Testis (tissue), 3 donors: Measurements from ENCODE around the gene HRK. TPM values are rescaled to one million over a fixed set of nuclear protein-coding genes. Genes with fewer than 3 reads are reported as not detected.

Experiments used
- DNase-seq: peaks from one replicate; pipeline ENCODE4 v3.0.0-alpha.2; 2019
- H3K27ac ChIP-seq, 2 donors: fragments of 200-600 bp; sonication (generic); one replicate each; pipeline ENCODE4 v1.5.1; 2019
- H3K27me3 ChIP-seq: fragments of 200-600 bp; sonication (generic); one replicate; pipeline ENCODE4 v1.5.1; 2019
- H3K36me3 ChIP-seq: fragments of 200-600 bp; sonication (generic); one replicate; pipeline ENCODE4 v1.5.1; 2017; ENCODE audit warnings: low read depth; ENCODE audit errors: missing control alignments
- H3K4me1 ChIP-seq: fragments of 200-600 bp; sonication (generic); one replicate; pipeline ENCODE4 v1.5.1; 2019
- H3K4me3 ChIP-seq, 2 donors: fragments of 200-600 bp; sonication (generic); one replicate each; pipeline ENCODE4 v1.5.1; 2017 to 2019
- H3K9me3 ChIP-seq: fragments of 200-600 bp; sonication (generic); one replicate; pipeline ENCODE4 v1.5.1; 2017
- POLR2A ChIP-seq: fragments of 450-650 bp; IDR thresholded peaks from one replicate; pipeline ENCODE4 v1.6.1; 2017; ENCODE audit warnings: antibody characterized with exemption, mild to moderate bottlenecking, moderate library complexity
- WGBS, 2 donors: methylation state at CpG; one replicate each; pipeline ENCODE4 v1.1.5; 2018; 5-methylcytosine and 5-hydroxymethylcytosine counted together
- intact Hi-C: fragments of 100-400 bp; cut with DNase I; formaldehyde crosslinking; loops from one replicate; pipeline ENCODE4 v1.15.1; 2023; ENCODE audit warnings: low total_unique reads
- polyA plus RNA-seq: library from polyadenylated mRNA; stranded (reverse); fragments of 350-450 nt; fragmentation: Illumina TruSeq; extraction: RNeasy Lipid Tissue Mini Kit (QIAGEN cat#74804); gene quantifications from one replicate; pipeline ENCODE4 v1.2.3, GENCODE V29; 2014; ENCODE audit warnings: low read depth, low replicate concordance; ENCODE audit not compliant: insufficient read depth
- total RNA-seq, 2 donors: library from RNA; depleted of rRNA; stranded (reverse); fragments of >200 nt; gene quantifications; one replicate each; pipeline ENCODE4 v1.2.3, GENCODE V29; 2016
- TF ChIP-seq, protein P1 (sequence below), 3 experiments: fragments of 450-650 bp in 2 of 3; fragments of 200-600 bp in 1 of 3; sonication (generic) in 1 of 3; IDR thresholded peaks; one replicate each; pipeline ENCODE4 v1.5.1; 2016 to 2019; ENCODE audit warnings: antibody characterized with exemption in 3 of 3, mild to moderate bottlenecking in 2 of 3, moderate library complexity in 1 of 3

The HRK gene
- total and polyA plus RNA-seq, 3 donors from 2014 or later, result 0.57 to 2.5 (median 1.4) TPM

DNA sequence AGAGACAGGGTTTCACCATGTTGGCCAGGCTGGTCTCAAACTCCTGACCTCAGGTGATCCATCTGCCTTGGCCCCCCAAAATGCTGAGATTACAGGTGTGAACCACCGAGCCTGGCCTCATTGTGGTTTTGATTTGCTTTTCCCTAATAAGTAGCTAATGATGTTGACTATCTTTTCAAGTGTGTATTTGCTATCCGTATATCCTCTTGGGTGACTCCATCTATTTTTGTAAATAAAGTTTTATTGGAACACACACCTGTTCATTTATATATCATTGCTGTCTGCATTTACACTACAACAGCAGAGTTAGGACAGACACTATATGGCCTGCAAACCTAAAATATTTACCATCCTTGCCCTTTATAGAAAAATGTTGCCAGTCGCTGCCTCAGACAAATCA lies 13.7 kb upstream of the HRK start:
- TF ChIP-seq POLR2A, result no peak
- TF ChIP-seq, protein P1, sequence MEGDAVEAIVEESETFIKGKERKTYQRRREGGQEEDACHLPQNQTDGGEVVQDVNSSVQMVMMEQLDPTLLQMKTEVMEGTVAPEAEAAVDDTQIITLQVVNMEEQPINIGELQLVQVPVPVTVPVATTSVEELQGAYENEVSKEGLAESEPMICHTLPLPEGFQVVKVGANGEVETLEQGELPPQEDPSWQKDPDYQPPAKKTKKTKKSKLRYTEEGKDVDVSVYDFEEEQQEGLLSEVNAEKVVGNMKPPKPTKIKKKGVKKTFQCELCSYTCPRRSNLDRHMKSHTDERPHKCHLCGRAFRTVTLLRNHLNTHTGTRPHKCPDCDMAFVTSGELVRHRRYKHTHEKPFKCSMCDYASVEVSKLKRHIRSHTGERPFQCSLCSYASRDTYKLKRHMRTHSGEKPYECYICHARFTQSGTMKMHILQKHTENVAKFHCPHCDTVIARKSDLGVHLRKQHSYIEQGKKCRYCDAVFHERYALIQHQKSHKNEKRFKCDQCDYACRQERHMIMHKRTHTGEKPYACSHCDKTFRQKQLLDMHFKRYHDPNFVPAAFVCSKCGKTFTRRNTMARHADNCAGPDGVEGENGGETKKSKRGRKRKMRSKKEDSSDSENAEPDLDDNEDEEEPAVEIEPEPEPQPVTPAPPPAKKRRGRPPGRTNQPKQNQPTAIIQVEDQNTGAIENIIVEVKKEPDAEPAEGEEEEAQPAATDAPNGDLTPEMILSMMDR (IDR thresholded peaks at IDR 0.05), result no peak
- intact Hi-C loops, result no loop called here
- H3K4me3 ChIP-seq, result no peak overlapping the region
- DNase-seq, result no peak
- H3K27me3 ChIP-seq, result no peaks in the 10 kb centered on the region
- no peaks in the 10 kb centered on the region for H3K9me3 ChIP-seq
- no peaks in the 10 kb centered on the region for H3K4me1 ChIP-seq
- 92 to 94% methylated on average over 3 of the region's 3 CpGs for WGBS, 2 donors
- no peaks in the 10 kb centered on the region for H3K36me3 ChIP-seq
- no peak overlapping the region for H3K27ac ChIP-seq

GRCh38 chr12:116892349-116893140 lies 11.3 kb upstream of the HRK start:
- H3K27ac ChIP-seq, result no peak overlapping the region
- TF ChIP-seq, protein P1 (IDR thresholded peaks at IDR 0.05), result no peak
- TF ChIP-seq POLR2A, result no peak
- no peak for DNase-seq
- no peaks in the 10 kb centered on the region for H3K27me3 ChIP-seq
- no peaks in the 10 kb centered on the region for H3K4me1 ChIP-seq
- H3K4me3 ChIP-seq, result no peak overlapping the region
- intact Hi-C loops, result no loop called here
- no peaks in the 10 kb centered on the region for H3K9me3 ChIP-seq
- H3K36me3 ChIP-seq, result no peaks in the 10 kb centered on the region
- WGBS, 2 donors, result 73 to 84% methylated on average over 12 of the region's 12 CpGs

- H3K27me3 ChIP-seq, result no peaks in the 10 kb centered on the region
- no peak for DNase-seq
- no peak overlapping the region for H3K27ac ChIP-seq
- H3K9me3 ChIP-seq, result no peaks in the 10 kb centered on the region
- no peak overlapping the region for H3K4me3 ChIP-seq
- TF ChIP-seq, protein P1 (IDR thresholded peaks at IDR 0.05), result no peak
- TF ChIP-seq POLR2A, result no peak
- H3K36me3 ChIP-seq, result no peaks in the 10 kb centered on the region
- intact Hi-C loops, result no loop called here
- no peaks in the 10 kb centered on the region for H3K4me1 ChIP-seq
- 90 to 91% methylated on average over 3 of the region's 3 CpGs for WGBS, 2 donors
Measured at GRCh38 chr12:116891019-116891418, 9.8 kb upstream of the HRK start.

DNA sequence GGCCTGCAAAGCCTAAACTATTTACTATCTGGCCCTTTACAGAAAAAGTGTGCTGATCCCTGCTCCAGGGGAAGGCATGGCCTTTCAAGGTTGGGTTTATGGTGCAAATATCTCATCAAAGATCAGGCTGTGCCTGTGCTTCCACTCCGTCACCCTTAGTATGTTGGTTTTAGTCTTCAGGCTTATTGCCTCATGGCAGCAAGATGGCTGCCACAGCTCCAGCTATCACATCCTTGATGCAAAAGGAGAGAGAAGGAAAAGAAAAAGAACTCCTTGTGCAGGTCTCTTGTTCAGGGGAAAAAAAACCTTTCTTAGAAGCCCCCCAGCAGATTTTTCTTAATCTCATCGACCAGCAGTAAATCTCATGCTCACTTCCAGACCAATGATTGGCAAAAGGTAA lies 9.1 kb upstream of the HRK start:
- intact Hi-C loops, result no loop called here
- WGBS, 2 donors, result 90 to 96% methylated on average over 2 of the region's 2 CpGs
- no peak overlapping the region for H3K4me3 ChIP-seq
- no peaks in the 10 kb centered on the region for H3K9me3 ChIP-seq
- no peaks in the 10 kb centered on the region for H3K36me3 ChIP-seq
- TF ChIP-seq, protein P1 (IDR thresholded peaks at IDR 0.05), result no peak
- TF ChIP-seq POLR2A, result no peak
- no peaks in the 10 kb centered on the region for H3K27me3 ChIP-seq
- no peaks in the 10 kb centered on the region for H3K4me1 ChIP-seq
- DNase-seq, result no peak
- H3K27ac ChIP-seq, result no peak overlapping the region

DNA sequence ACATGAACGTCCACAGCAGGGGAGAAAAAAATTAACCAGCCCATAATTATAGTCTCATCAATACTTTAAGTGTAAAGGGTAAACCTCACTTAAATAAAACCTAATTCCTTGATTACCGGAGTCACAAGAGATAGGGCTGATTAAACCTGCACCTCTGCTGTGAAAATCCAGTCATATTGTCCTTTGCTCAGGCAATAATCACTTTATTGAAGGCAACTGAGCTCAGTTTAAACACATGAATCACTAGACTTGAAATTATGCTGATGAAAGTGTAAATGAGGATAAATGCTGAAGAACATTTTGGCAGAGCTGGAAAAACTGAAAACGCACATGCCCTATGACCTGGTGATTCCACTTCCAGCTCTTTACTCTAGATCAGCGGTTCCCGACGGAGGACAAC lies 6.7 kb upstream of the HRK start:
- Histone ChIP-seq H3K4me3 (no peak overlapping the region), H3K4me1 (no peaks in the 10 kb centered on the region), H3K9me3 (no peaks in the 10 kb centered on the region), H3K27ac (no peak overlapping the region), H3K27me3 (no peaks in the 10 kb centered on the region), H3K36me3 (no peaks in the 10 kb centered on the region)
- TF ChIP-seq POLR2A, result no peak
- TF ChIP-seq, protein P1 (IDR thresholded peaks at IDR 0.05), result no peak
- no peak for DNase-seq
- intact Hi-C loops, result loop anchor here (10.0 kb wide), 1 partner anchor 153 kb away; the partner anchor contains the start of genes RNFT2 and SPRING1
- 86 to 88% methylated on average over 6 of the region's 6 CpGs for WGBS, 2 donors
